Calu3 (cell line): ENCODE results near the gene NCAPG2. TPM values are rescaled to one million over a fixed set of nuclear protein-coding genes. Genes with fewer than 3 reads are reported as not detected.

Source experiments
- BruUV-seq: library from RNA; stranded (reverse); fragments of 400-500 nt; replicated peaks from 2 replicates; lab custom pipeline; 2021; lab: Mats Ljungman, UMichigan
- CTCF ChIA-PET: fragments of 300-600 bp; sonication (Branson Sonifier 250); formaldehyde crosslinking; loops from one replicate; lab custom pipeline; 2022; ENCODE audit warnings: antibody characterized with exemption; lab: Charles Lee
- DNase-seq: peaks from one replicate; pipeline ENCODE4 v3.0.0; 2022
- H3K27ac Mint-ChIP-seq: one replicate; pipeline ENCODE4 v1.8.0; 2022; ENCODE audit warnings: mixed read lengths; ENCODE audit not compliant: unreplicated experiment
- H3K27me3 Mint-ChIP-seq: one replicate; pipeline ENCODE4 v1.8.0; 2022; ENCODE audit warnings: mixed read lengths; ENCODE audit not compliant: unreplicated experiment
- H3K36me3 Mint-ChIP-seq: one replicate; pipeline ENCODE4 v1.8.0; 2022; ENCODE audit warnings: mild to moderate bottlenecking, moderate library complexity, mixed read lengths; ENCODE audit not compliant: insufficient read depth, unreplicated experiment
- H3K4me1 Mint-ChIP-seq: one replicate; pipeline ENCODE4 v1.8.0; 2022; ENCODE audit warnings: mild to moderate bottlenecking, low read depth, mixed read lengths; ENCODE audit not compliant: unreplicated experiment
- H3K4me3 Mint-ChIP-seq: one replicate; pipeline ENCODE4 v1.8.0; 2022; ENCODE audit warnings: mild to moderate bottlenecking, low read depth, moderate library complexity, mixed read lengths; ENCODE audit not compliant: unreplicated experiment
- H3K9me3 Mint-ChIP-seq: one replicate; pipeline ENCODE4 v1.8.0; 2022; ENCODE audit warnings: low read depth, mixed read lengths; ENCODE audit not compliant: unreplicated experiment
- CTCF ChIP-seq: fragments of 200-600 bp; IDR thresholded peaks from one replicate; pipeline ENCODE4 v1.8.0; 2022; ENCODE audit warnings: antibody characterized with exemption; ENCODE audit not compliant: unreplicated experiment
- intact Hi-C: fragments of 100-400 bp; cut with micrococcal nuclease; formaldehyde crosslinking; loops from one replicate; pipeline ENCODE4 v1.10.0; 2022; ENCODE audit not compliant: unreplicated experiment
- total RNA-seq: library from RNA; stranded (reverse); gene quantifications from 2 replicates; pipeline ENCODE4 v1.2.3, GENCODE V29; 2022

Gene NCAPG2
- total RNA-seq, 1 experiment from 2014 or later = 81.7 TPM

- H3K27me3 Mint-ChIP-seq = no peaks in the 10 kb centered on the region
- H3K9me3 Mint-ChIP-seq = no peaks in the 10 kb centered on the region
- intact Hi-C loops = no loop called here
- H3K4me1 Mint-ChIP-seq = no peaks in the 10 kb centered on the region
- TF ChIP-seq CTCF = no peak
- CTCF ChIA-PET = no interaction called here
- H3K27ac Mint-ChIP-seq = no peak overlapping the region
- no peak overlapping the region for H3K4me3 Mint-ChIP-seq
- no peak for DNase-seq
- no peaks in the 10 kb centered on the region for H3K36me3 Mint-ChIP-seq
- BruUV-seq = no TSS peak
Measured at GRCh38 chr7:158601090-158601489, 103.5 kb downstream of the NCAPG2 start.

GRCh38 chr7:158596745-158597144 lies 107.9 kb downstream of the NCAPG2 start:
- Mint-ChIP-seq H3K36me3 (no peaks in the 10 kb centered on the region), H3K27ac (no peak overlapping the region), H3K27me3 (no peaks in the 10 kb centered on the region), H3K4me1 (no peaks in the 10 kb centered on the region), H3K9me3 (peaks cover 3% of the 10 kb centered on the region), H3K4me3 (no peak overlapping the region)
- DNase-seq = no peak
- TF ChIP-seq CTCF = no peak
- intact Hi-C loops = no loop called here
- CTCF ChIA-PET = no interaction called here
- no TSS peak for BruUV-seq

GRCh38 chr7:158596309-158596708 lies 108.3 kb downstream of the NCAPG2 start:
- H3K27me3 Mint-ChIP-seq = no peaks in the 10 kb centered on the region
- no peaks in the 10 kb centered on the region for H3K36me3 Mint-ChIP-seq
- H3K9me3 Mint-ChIP-seq = peaks cover 3% of the 10 kb centered on the region
- BruUV-seq = no TSS peak
- no peak for DNase-seq
- no peak for TF ChIP-seq CTCF
- no peak overlapping the region for H3K4me3 Mint-ChIP-seq
- intact Hi-C loops = no loop called here
- no peaks in the 10 kb centered on the region for H3K4me1 Mint-ChIP-seq
- H3K27ac Mint-ChIP-seq = no peak overlapping the region
- CTCF ChIA-PET = no interaction called here

GRCh38 chr7:158595068-158595467 lies 109.5 kb downstream of the NCAPG2 start:
- intact Hi-C loops = no loop called here
- DNase-seq = no peak
- CTCF ChIA-PET = no interaction called here

More at GRCh38 chr7:158595068-158595467, 109.5 kb downstream of the NCAPG2 start:
- Mint-ChIP-seq H3K27me3 (peaks cover 7% of the 10 kb centered on the region), H3K27ac (no peak overlapping the region), H3K4me3 (no peak overlapping the region), H3K36me3 (no peaks in the 10 kb centered on the region), H3K4me1 (no peaks in the 10 kb centered on the region), H3K9me3 (peaks cover 3% of the 10 kb centered on the region)
- no peak for TF ChIP-seq CTCF
- no TSS peak for BruUV-seq
